ENCODE results near the gene AKR1D1. TPM values are rescaled to one million over a fixed set of nuclear protein-coding genes. Genes with fewer than 3 reads are reported as not detected.
"Not testable (repeated sequence)": the region's sequence is repeated elsewhere in the genome, so short reads cannot be mapped to it uniquely, and the experiment has no call there.

Gene AKR1D1
- total RNA-seq, 4 donors from 2014 or later, result not detected

DNA sequence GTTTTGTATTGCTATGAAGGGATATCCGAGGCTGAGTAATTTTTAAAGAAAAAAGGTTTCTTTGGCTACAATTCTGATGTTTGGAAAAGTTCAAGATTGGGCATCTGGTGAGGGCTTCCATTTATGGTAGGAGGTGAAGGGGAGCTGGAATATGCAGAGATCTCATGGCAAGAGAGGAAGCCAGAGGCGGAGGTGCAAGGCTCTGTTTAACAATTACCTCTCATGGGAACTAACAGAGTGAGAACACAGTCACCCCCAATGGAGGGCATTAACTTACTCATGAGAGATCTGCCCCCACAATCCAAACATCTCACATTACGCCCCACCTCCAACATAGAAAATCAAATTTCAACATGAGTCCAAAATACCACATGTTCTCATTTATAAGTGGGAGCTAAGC, 62.0 kb downstream of the AKR1D1 start:
- no peaks in the 10 kb centered on the region for H3K27me3 ChIP-seq
- 58 to 80% methylated on average over 2 to 3 of the region's 3 CpGs for WGBS, 2 donors (ENCODE audit: low coverage in 1 of 2)
- no peak overlapping the region for H3K27ac ChIP-seq
- in situ Hi-C loops (cut with MboI; ENCODE audit: low pct_ligation_motif_present in 1 of 4, low pct_unique_long_range_greater_than_20kb in 1 of 4, low sequenced_read_pairs in 3 of 4), result no loop called here
- TF ChIP-seq, protein P1, sequence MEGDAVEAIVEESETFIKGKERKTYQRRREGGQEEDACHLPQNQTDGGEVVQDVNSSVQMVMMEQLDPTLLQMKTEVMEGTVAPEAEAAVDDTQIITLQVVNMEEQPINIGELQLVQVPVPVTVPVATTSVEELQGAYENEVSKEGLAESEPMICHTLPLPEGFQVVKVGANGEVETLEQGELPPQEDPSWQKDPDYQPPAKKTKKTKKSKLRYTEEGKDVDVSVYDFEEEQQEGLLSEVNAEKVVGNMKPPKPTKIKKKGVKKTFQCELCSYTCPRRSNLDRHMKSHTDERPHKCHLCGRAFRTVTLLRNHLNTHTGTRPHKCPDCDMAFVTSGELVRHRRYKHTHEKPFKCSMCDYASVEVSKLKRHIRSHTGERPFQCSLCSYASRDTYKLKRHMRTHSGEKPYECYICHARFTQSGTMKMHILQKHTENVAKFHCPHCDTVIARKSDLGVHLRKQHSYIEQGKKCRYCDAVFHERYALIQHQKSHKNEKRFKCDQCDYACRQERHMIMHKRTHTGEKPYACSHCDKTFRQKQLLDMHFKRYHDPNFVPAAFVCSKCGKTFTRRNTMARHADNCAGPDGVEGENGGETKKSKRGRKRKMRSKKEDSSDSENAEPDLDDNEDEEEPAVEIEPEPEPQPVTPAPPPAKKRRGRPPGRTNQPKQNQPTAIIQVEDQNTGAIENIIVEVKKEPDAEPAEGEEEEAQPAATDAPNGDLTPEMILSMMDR (IDR thresholded peaks at IDR 0.05), result no peak
- TF ChIP-seq POLR2A (IDR thresholded peaks at IDR 0.05) (no peak), POLR2AphosphoS5 (IDR thresholded peaks at IDR 0.05) (no peak), EP300 (IDR thresholded peaks at IDR 0.05; ENCODE audit: low read depth) (no peak)
- H3K4me1 ChIP-seq, result no peaks in the 10 kb centered on the region
- H3K9me3 ChIP-seq, result no peaks in the 10 kb centered on the region
- DNase-seq, result no peak
- intact Hi-C loops (cut with DNase I; ENCODE audit: low total_unique reads), result no loop called here
- no peak overlapping the region for H3K4me3 ChIP-seq
- H3K36me3 ChIP-seq, result no peaks in the 10 kb centered on the region

GRCh38 chr7:138142583-138143201, 66.4 kb downstream of the AKR1D1 start:
- H3K9me3 ChIP-seq, result no peaks in the 10 kb centered on the region
- no peak overlapping the region for H3K4me3 ChIP-seq
- no peak for DNase-seq
- no peaks in the 10 kb centered on the region for H3K4me1 ChIP-seq
- H3K36me3 ChIP-seq, result no peaks in the 10 kb centered on the region
- no peaks in the 10 kb centered on the region for H3K27me3 ChIP-seq
- no peak overlapping the region for H3K27ac ChIP-seq
- intact Hi-C loops (cut with DNase I; ENCODE audit: low total_unique reads) (no loop called here), in situ Hi-C loops (cut with MboI; ENCODE audit: low pct_ligation_motif_present in 1 of 4, low pct_unique_long_range_greater_than_20kb in 1 of 4, low sequenced_read_pairs in 3 of 4) (no loop called here)
- TF ChIP-seq, protein P1 (IDR thresholded peaks at IDR 0.05), result no peak

- in situ Hi-C loops (cut with MboI; ENCODE audit: low pct_ligation_motif_present in 1 of 4, low pct_unique_long_range_greater_than_20kb in 1 of 4, low sequenced_read_pairs in 3 of 4), result no loop called here
- 29 to 63% methylated on average over 1 to 2 of the region's 2 CpGs for WGBS, 2 donors (ENCODE audit: low coverage in 1 of 2)
- intact Hi-C loops (cut with DNase I; ENCODE audit: low total_unique reads), result no loop called here
- DNase-seq, result no peak
- Histone ChIP-seq H3K27me3 (no peaks in the 10 kb centered on the region), H3K9me3 (no peaks in the 10 kb centered on the region), H3K27ac (no peak overlapping the region), H3K4me3 (no peak overlapping the region), H3K36me3 (no peaks in the 10 kb centered on the region), H3K4me1 (no peaks in the 10 kb centered on the region)
- no peak for TF ChIP-seq POLR2AphosphoS5 (IDR thresholded peaks at IDR 0.05)
- TF ChIP-seq, protein P1 (IDR thresholded peaks at IDR 0.05), result no peak
- no peak for TF ChIP-seq POLR2A (IDR thresholded peaks at IDR 0.05)
- no peak for TF ChIP-seq EP300 (IDR thresholded peaks at IDR 0.05; ENCODE audit: low read depth)
Observed at GRCh38 chr7:138144958-138145357, 68.7 kb downstream of the AKR1D1 start.

DNA sequence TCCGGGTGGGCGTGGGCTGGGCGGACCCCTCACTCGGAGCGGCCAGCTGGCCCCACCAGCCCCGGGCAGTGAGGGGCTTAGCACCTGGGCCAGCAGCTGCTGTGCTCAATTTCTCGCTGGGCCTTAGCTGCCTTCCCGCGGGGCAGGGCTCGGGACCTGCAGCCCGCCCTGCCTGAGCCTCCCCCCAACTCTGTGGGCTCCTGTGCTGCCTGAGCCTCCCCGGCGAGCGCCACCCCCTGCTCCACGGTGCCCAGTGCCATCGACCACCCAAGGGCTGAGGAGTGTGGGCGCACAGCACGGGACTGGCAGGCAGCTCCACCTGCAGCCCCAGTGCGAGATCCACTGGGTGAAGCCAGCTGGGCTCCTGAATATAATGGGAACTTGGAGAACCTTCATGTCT, 70.0 kb downstream of the AKR1D1 start:
- H3K27ac ChIP-seq; in situ Hi-C loops (cut with MboI; ENCODE audit: low pct_ligation_motif_present in 1 of 4, low pct_unique_long_range_greater_than_20kb in 1 of 4, low sequenced_read_pairs in 3 of 4); H3K9me3 ChIP-seq; H3K4me1 ChIP-seq; intact Hi-C loops (cut with DNase I; ENCODE audit: low total_unique reads); H3K36me3 ChIP-seq; H3K27me3 ChIP-seq; DNase-seq; H3K4me3 ChIP-seq: not testable (repeated sequence)
- 96% methylated on average over 14 of the region's 19 CpGs; no CpG with 5 or more reads in 1 of the 2 donors for WGBS, 2 donors (ENCODE audit: low coverage in 1 of 2)

- H3K4me3 ChIP-seq; in situ Hi-C loops (cut with MboI; ENCODE audit: low pct_ligation_motif_present in 1 of 4, low pct_unique_long_range_greater_than_20kb in 1 of 4, low sequenced_read_pairs in 3 of 4); H3K27me3 ChIP-seq; H3K4me1 ChIP-seq; intact Hi-C loops (cut with DNase I; ENCODE audit: low total_unique reads); H3K9me3 ChIP-seq; DNase-seq; H3K27ac ChIP-seq; H3K36me3 ChIP-seq: not testable (repeated sequence)
- WGBS, 2 donors (ENCODE audit: low coverage in 1 of 2), result 86 to 90% methylated on average over 18 to 32 of the region's 32 CpGs
Observed at GRCh38 chr7:138146757-138147734, 70.8 kb downstream of the AKR1D1 start.
